GM12873 (cell line): ENCODE data around the gene VANGL1.

Source experiments
- CTCF ChIP-seq: IDR thresholded peaks from 2 replicates; pipeline ENCODE4 v1.5.1; 2012; ENCODE audit warnings: low read depth, mild to moderate bottlenecking, moderate library complexity, low read length, control low read depth; ENCODE audit not compliant: insufficient read depth; ENCODE audit errors: missing control alignments

Gene VANGL1

GRCh38 chr1:115640384-115640783 is 1.4 kb upstream of the VANGL1 start:
- TF ChIP-seq CTCF: no peak

DNA sequence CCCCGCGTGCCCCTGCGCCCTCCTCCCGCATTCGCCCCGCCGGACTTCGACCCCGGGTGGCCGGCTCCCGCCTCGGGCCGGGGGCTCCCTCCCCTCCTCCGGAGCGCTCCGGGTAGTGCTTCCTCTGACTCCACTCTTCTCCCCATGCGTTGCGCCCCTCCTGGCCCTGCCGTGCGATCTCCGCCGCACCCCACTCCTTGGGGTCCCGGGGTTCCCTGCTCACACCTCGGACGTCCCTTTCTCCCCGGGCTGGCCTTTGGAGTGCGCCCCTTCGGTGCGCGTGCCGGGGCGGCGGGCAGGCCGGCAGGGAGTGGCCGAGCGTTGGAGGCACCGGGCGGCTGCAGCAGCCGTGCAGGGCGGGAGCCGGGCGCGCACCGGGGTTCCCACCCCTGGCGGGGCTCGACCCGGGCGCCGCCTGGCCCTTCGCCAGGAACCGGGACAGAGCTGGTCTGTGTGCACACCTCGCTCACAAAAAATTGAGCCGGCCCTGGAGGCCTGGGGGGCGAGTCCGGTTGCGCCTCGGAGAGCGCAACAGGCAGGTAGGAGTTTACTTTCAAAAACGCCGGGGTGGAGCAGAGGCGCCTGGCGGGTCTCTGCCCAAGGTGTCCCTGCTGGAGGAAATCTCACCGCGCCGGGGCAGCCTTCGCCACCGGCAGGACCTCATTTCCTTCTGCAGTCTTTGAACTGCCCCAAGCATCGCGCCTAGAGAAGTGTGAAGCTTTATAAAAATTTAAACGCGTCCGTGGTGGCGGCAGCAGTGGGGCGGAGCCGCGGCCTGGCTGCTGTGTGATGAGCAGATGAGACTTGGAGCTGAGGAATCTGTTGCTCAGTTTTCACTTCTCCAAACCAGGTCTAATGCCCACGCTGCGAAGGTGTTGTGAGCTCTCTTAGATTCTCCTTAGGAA is 650 bp downstream of the VANGL1 start:
- no peak for TF ChIP-seq CTCF

GRCh38 chr1:115643225-115643624 is 1.5 kb downstream of the VANGL1 start:
- no peak for TF ChIP-seq CTCF

- TF ChIP-seq CTCF: no peak
Measured at GRCh38 chr1:115643666-115644065, 1.9 kb downstream of the VANGL1 start.

GRCh38 chr1:115644109-115644508 is 2.3 kb downstream of the VANGL1 start:
- no peak for TF ChIP-seq CTCF

DNA sequence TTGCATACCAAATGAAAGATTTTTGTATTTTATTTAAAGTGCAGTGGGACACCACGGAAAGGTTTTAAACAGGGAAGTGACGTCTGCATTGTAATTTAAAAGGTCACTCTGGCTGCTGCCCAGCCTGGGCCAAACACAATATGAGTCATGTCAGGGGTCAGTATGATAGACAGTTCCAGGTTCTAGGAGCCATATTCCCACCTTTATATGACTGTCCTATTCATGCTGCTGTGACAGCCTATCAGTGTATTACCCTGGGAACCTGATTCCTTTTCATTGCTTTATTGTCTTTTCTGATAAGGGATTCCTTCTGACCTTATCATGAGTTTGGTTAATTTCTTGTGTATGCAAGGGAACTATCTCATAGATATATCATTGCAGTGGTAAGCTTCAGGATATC is 5.3 kb downstream of the VANGL1 start:
- TF ChIP-seq CTCF: no peak

DNA sequence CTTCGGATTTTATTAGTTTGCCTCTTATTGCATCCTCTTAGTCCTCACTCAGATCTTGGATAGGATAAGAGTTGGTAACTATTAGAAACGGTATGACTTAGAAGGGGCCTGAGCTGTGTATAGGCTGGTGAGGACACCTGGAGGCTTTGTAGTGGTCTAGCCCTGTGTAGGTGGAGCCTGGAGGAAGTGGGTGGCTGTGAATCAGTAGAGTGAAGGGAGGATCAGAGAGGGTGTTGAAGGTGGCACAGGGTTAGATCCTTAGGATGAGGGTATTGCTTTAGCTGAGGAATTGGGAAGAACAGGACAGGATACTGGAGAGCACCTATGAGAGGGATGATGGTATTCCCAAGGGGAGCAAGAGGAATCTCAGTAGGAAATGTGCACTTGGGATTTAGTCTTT is 5.7 kb downstream of the VANGL1 start:
- no peak for TF ChIP-seq CTCF
